Activated gamma-delta T cell treated with anti-CD3 and anti-CD28 coated beads, Interleukin-2, amount 50 U/mL, for 16 hours (primary cell): ENCODE data around the gene POTEG.
"Not testable (repeated sequence)": the region's sequence is repeated elsewhere in the genome, so short reads cannot be mapped to it uniquely, and the experiment has no call there.

Experiments
- DNase-seq: peaks from one replicate; pipeline ENCODE4 v3.0.0-alpha.2; 2020; ENCODE audit warnings: low read depth

The POTEG gene

DNA sequence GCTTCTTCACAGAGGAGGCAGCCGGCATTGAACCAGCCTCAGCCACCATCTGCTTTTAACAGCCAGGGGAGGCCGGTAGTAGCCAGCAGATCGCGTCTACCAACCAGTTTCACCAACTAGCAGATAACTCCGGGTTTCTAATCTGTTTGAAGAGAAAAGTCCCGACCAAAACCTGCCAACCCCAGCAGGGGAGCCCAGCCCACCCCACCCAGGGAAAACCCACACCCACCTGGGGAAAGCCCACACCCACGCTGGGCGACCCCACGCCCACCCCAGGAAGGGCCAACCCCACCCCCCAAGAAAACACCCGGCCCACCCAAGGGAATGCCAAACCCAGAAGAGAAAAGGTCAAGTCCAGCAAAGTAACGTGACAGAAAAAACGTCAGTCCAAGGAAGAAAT lies at the start of gene POTEG:
TSS of gene POTEG (minus strand) at position 101 of the 400 bp plus-strand sequence. CDS start at position 49, 52 bp downstream.
- not testable (repeated sequence) for DNase-seq

- DNase-seq = not testable (repeated sequence)
Measured at GRCh38 chr14:19482093-19482492, 48.0 kb upstream of the POTEG start.

DNA sequence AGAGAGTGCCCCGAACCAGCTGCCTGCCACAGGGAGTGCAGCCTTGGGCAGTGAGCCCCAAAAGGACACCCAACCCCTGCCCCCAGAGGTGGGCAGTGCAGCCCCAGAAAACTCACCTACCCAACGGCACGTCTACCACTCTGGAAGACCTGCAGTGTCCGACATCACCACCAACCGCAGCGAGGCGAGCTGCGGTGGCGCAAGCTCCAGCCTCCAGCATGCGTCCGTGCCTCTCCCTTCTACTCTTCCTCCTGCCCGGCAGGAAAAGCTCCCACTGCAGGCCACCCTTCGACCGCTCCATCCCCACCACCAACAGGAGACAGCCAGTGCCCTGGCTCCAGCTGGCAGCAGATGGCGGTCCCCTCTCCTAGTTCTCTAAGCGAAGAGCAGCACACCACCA lies 47.3 kb upstream of the POTEG start:
- not testable (repeated sequence) for DNase-seq

DNA sequence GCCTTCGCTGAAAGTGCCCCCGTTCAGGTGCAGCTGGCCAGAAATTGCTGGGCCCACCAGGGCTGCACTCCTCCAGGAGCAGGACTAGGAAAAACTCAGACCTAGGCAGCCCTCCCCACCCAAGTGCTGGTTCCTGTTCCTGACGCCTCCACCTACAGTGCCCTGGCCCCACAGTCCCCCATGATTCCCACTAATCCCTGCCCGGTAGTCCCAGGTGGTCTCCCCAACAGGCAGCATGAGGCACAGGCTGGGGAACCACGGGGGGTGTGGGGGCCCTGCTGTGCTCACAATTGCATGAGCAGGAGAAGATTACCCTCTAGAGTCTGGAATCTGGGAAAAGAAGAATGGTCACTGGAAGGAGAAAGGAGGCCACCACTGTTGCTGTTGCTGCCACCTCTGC lies 46.4 kb upstream of the POTEG start:
- not testable (repeated sequence) for DNase-seq

DNA sequence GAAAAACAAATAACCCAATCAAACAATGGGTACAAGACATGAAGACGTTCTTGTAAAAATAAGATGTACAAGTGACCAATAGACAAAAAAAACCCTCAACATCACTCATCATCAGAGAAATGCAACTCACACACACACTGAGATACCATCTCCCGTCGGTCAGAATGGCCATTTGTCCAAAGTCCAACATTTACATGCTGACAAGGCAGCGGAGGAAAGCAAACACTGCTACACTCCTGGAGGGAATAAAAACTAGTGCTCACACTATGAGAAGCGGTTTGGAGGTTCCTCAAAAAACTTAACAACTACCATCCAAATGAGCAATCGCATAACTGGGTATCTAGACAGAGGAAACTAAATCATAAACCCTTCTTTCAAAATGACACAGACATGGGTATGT lies 11.6 kb upstream of the POTEG start:
- DNase-seq = not testable (repeated sequence)

GRCh38 chr14:19439826-19440225 lies 5.7 kb upstream of the POTEG start:
- not testable (repeated sequence) for DNase-seq

GRCh38 chr14:19439219-19439618 lies 5.1 kb upstream of the POTEG start:
- not testable (repeated sequence) for DNase-seq

- DNase-seq = not testable (repeated sequence)
Measured at GRCh38 chr14:19437126-19437443, 2.9 kb upstream of the POTEG start.

GRCh38 chr14:19436311-19437125 lies 2.4 kb upstream of the POTEG start:
- DNase-seq = not testable (repeated sequence)

GRCh38 chr14:19435852-19436251 lies 1.7 kb upstream of the POTEG start:
- not testable (repeated sequence) for DNase-seq

DNA sequence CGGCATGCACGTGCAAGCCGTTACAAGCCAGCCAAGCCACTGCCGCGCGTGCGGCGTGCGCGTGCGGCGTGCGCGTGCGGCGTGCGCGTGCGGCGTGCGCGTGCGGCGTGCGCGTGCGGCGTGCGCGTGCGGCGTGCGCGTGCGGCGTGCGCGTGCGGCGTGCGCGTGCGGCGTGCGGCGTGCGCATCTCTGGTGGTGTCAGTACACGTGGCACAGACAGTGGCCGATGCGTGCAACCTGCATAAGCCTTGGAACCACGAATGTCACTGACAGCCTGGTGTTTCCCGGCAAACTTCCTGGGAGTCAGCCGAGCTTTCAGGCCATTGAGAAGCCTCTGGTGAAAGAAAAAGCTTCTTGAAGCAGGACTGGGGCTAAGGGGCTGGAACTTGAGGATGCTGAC lies 750 bp upstream of the POTEG start:
- DNase-seq = not testable (repeated sequence)

DNA sequence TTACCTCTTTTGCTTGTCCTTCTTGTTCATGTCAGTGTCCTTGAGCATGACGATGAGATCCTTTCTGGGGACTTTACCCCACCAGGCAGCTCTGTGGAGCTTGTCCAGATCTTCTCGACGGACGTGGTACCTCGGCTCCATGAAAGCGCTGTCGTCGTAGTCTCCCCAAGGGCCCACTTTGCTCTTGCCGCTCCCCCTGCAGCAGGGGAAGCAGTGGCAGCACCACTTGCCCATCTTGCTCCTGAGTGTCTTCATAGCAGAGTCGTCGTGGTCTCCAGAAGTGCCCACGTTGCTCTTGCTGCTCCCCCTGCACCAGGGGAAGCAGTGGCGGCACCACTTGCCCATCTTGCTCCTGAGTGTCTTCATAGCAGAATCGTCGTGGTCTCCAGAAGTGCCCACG lies 376 bp downstream of the POTEG start:
- not testable (repeated sequence) for DNase-seq

DNA sequence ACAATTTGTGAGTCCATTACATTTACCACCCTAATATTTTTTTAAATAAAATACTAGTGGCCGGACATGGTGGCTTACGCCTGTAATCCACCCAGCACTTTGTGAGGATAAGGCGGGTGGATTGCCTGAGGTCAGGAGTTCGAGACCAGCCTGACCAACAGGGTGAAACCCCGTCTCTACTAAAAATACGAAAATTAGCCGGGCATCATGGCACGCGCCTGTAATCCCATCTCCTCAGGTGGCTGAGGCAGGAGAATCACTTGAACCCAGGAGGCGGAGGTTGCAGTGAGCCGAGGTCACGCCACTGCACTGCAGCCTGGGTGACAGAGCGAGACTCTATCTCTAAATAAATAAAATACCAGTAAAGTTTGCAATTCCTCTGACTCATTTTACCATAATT lies 25.6 kb downstream of the POTEG start:
- not testable (repeated sequence) for DNase-seq

DNA sequence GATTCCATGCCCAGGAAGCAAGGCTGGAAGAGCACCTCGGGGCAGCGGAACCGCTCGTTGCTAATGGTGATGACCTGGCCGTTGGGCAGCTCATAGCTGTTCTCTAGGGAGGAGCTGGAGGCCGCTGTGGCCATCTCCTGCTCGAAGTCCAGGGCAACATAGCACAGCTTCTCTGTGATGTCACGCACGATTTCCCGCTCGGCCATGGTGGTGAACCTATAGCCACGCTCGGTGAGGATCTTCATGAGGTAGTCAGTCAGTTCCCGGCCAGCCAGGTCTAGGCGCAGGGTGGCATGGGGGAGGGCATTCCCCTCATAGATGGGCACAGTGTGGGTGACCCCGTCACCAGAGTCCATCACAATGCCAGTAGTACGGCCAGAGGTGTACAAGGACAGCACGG lies 32.0 kb downstream of the POTEG start:
- not testable (repeated sequence) for DNase-seq

GRCh38 chr14:19394727-19395126 lies 39.4 kb downstream of the POTEG start:
- DNase-seq = not testable (repeated sequence)

GRCh38 chr14:19390230-19390629 lies 43.9 kb downstream of the POTEG start:
- DNase-seq = not testable (repeated sequence)

GRCh38 chr14:19388741-19389140 lies 45.4 kb downstream of the POTEG start:
- not testable (repeated sequence) for DNase-seq

DNA sequence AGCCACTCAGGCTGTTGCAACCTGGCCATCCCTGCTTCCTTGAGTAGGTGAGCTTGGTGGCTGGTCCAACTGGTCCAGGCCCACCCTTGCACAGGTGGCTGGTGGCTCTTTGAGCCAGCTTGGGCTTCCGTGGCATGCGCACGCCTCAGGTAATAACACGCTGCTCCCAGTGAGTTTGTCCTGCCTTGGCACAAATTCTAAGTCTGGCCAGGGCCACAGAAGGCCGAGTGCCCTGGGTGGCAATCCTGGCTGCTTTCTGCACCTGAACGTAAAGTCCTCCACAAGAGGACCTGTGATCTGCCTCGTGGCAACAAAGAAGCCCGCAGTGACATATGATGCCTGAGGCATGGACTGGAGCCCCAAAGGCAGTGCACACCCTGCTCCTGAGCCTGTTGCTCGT lies 47.1 kb downstream of the POTEG start:
- not testable (repeated sequence) for DNase-seq

- DNase-seq = not testable (repeated sequence)
Measured at GRCh38 chr14:19386309-19386708, 47.8 kb downstream of the POTEG start.

DNA sequence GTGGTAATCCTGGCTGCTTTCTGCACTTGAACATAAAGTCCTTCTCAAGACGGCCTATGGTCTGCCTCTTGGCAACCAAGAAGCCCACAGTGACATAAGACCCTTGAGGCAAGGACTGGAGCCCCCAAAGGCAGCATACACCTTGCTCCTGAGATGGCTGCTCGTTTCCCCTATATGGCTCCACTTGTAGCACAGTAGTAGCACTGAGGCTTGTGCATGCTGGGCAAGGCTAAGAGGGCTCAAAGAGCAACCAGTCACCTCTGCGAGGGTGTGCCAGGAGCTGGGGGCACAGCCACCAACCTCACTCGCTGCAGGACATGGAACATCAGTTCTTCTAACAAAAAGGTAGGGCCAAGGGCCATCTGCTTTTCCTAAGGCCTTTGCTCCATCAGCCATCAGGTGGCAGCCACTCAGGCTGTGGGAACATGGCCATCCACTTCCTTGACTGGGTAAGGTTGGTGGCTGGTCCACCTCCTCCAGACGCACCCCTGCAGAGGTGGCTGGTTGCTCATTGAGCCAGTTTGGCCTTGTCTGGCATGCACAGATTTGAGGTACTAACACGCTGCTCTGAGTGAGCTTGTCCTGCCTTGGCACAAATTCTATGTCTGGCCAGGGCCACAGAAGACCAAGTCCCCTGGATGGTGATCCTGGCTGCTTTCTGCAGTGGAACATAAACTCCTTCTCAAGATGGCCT lies 49.9 kb downstream of the POTEG start:
- DNase-seq = not testable (repeated sequence)

DNA sequence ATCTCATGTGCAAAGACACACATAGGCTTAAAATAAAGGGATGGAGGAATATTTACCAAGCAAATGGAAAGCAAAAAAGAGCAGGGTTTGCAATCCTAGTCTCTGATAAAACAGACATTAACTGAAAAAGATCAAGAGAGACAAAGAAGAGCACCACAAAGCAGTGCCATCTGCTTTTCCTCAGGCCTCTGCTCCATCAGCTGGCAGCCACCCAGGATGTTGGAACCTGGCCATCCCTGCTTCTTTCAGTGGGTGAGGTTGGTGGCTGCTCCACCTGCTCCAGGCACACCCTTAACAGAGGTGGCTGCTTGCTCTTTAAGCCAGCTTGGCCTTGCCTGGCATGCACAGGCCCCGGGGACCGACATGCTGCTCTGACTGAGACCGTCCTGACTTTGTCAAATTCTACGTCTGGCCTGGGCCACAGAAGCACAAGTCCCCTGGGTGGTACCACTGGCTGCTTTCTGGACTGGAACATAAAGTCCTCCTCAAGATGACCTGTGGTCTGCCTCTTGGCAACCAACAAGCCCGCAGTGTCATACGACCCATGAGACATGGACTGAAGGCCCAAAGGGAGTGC lies 51.0 kb downstream of the POTEG start:
- not testable (repeated sequence) for DNase-seq

GRCh38 chr14:19380137-19380536 lies 54.0 kb downstream of the POTEG start:
- not testable (repeated sequence) for DNase-seq

DNA sequence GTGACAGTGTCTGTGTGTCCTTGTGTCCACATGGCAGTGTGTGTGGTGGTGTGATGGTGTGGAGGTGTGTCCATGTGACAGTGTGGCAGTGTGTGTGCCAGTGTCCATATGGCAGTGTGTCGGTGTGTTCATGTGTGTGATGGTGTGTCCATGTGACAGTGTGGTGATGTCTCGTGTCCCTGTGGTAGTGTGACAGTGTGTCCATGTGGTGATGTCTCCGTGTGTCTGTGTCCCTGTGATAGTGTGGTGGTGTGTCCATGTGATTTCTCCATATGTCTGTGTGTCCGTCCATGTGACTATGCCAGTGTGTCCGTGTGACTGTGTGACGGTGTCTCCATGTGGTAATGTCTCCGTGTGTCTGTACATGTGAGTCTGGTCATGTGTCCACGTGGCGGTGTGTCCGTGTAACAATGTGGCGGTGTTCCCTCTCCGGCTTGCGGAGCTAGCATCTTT lies 59.7 kb downstream of the POTEG start:
- DNase-seq = not testable (repeated sequence)
